Panc1 (cell line): ENCODE measurements around the gene CACNA1C. TPM values are rescaled to one million over a fixed set of nuclear protein-coding genes. Genes with fewer than 3 reads are reported as not detected.
A peak's percentile ranks its signal among the peaks of the same experiment; 100 is the strongest.

Experiments used
- ATAC-seq: fragments of 200-7000 bp; cut with Tn5 transposase; 2 replicates; pipeline ENCODE4 v1.9.1; 2020; ENCODE audit warnings: mild to moderate bottlenecking, moderate library complexity
- Bru-seq: library from RNA; stranded (reverse); fragments of 400-500 nt; gene quantifications from one replicate; lab custom pipeline; 2021; lab: Mats Ljungman, UMichigan
- BruChase-seq, 2 experiments: library from RNA; stranded (reverse); fragments of 400-500 nt; gene quantifications; one replicate each; lab custom pipeline; 2021; lab: Mats Ljungman, UMichigan
- BruUV-seq: library from RNA; stranded (reverse); fragments of 400-500 nt; replicated peaks from 2 replicates; lab custom pipeline; 2021; lab: Mats Ljungman, UMichigan
- CTCF ChIA-PET: fragments of 300-600 bp; sonication (Branson Sonifier 250); formaldehyde crosslinking; loops from one replicate; lab custom pipeline; 2022; ENCODE audit warnings: antibody characterized with exemption; lab: Charles Lee
- POLR2A ChIA-PET: fragments of 300-600 bp; sonication (Branson Sonifier 250); formaldehyde crosslinking; loops from one replicate; lab custom pipeline; 2022; ENCODE audit warnings: antibody characterized with exemption; lab: Charles Lee
- DNase-seq: peaks from one replicate; pipeline ENCODE4 v3.0.0-alpha.2; 2010; ENCODE audit warnings: low read depth, low spot score
- H3K27ac ChIP-seq: 2 replicates; pipeline ENCODE4 v1.5.1; 2011; ENCODE audit warnings: mild to moderate bottlenecking, low read length, inconsistent platforms
- H3K27me3 ChIP-seq: fragments of 200-500 bp; sonication (Bioruptor generic); 2 replicates; pipeline ENCODE4 v1.6.0; 2014; ENCODE audit warnings: low read length, inconsistent platforms; ENCODE audit not compliant: control insufficient read depth, insufficient read depth
- H3K36me3 ChIP-seq: fragments of 200-500 bp; sonication (Bioruptor generic); 2 replicates; pipeline ENCODE4 v1.5.1; 2014; ENCODE audit warnings: inconsistent platforms, mild to moderate bottlenecking, low read length, moderate library complexity; ENCODE audit not compliant: control insufficient read depth, insufficient read depth
- H3K4me1 ChIP-seq: 2 replicates; pipeline ENCODE4 v1.5.1; 2011; ENCODE audit warnings: inconsistent platforms, mild to moderate bottlenecking, low read length, moderate library complexity; ENCODE audit not compliant: control insufficient read depth, insufficient read depth
- H3K4me3 ChIP-seq, 2 experiments: 2 replicates each; pipeline ENCODE4 v1.5.1; 2011 to 2012; ENCODE audit warnings: low read depth in 2 of 2, low read length in 2 of 2, mild to moderate bottlenecking in 2 of 2, inconsistent platforms in 1 of 2, moderate library complexity in 1 of 2
- H3K9me3 ChIP-seq: fragments of 200-500 bp; sonication (Bioruptor generic); 2 replicates; pipeline ENCODE4 v1.5.1; 2014; ENCODE audit warnings: low read depth, mild to moderate bottlenecking, inconsistent platforms, low read length, moderate library complexity; ENCODE audit not compliant: control insufficient read depth, insufficient read depth
- POLR2AphosphoS5 ChIP-seq: IDR thresholded peaks from 2 replicates; pipeline ENCODE4 v1.6.1; 2012; ENCODE audit warnings: mild to moderate bottlenecking, low read depth, low read length, moderate library complexity
- REST ChIP-seq, 2 experiments: IDR thresholded peaks; 2 replicates each; pipeline ENCODE4 v1.6.1; 2011 to 2012; ENCODE audit warnings: low read depth in 2 of 2, control low read depth in 1 of 2, low read length in 1 of 2, mild to moderate bottlenecking in 1 of 2, moderate library complexity in 1 of 2; ENCODE audit not compliant: insufficient read depth in 1 of 2
- SIN3A ChIP-seq: IDR thresholded peaks from 2 replicates; pipeline ENCODE4 v1.6.1; 2012; ENCODE audit warnings: low read depth, mild to moderate bottlenecking, low read length, moderate library complexity, borderline replicate concordance; ENCODE audit not compliant: insufficient read depth
- TCF7L2 ChIP-seq: IDR thresholded peaks from 2 replicates; pipeline ENCODE4 v1.6.1; 2011; ENCODE audit warnings: mild to moderate bottlenecking, low read depth, low read length, inconsistent platforms
- in situ Hi-C: cut with HindIII; loops from 2 replicates; pipeline ENCODE4 v1.10.0; 2016; ENCODE audit warnings: low sequenced_read_pairs, low pct_unique_long_range_greater_than_20kb
- intact Hi-C: fragments of 100-400 bp; cut with micrococcal nuclease; formaldehyde crosslinking; loops from one replicate; pipeline ENCODE4 v1.10.0; 2022; ENCODE audit not compliant: unreplicated experiment
- long read RNA-seq: library from polyadenylated mRNA; unstranded; transcript quantifications from one replicate; pipeline ENCODE4 v2.0.0, GENCODE V29; 2021; ENCODE audit not compliant: unreplicated experiment
- polyA plus RNA-seq: library from polyadenylated mRNA; unstranded; fragments of >200 nt; gene quantifications from one replicate; pipeline ENCODE4 v1.2.1, GENCODE V29; 2012; ENCODE audit warnings: missing spikeins; ENCODE audit not compliant: insufficient read length
- total RNA-seq: library from RNA; stranded (reverse); gene quantifications from one replicate; pipeline ENCODE4 v1.2.1, GENCODE V29; 2021; ENCODE audit not compliant: unreplicated experiment
- TF ChIP-seq, protein P1 (sequence below): fragments of 450-650 bp; IDR thresholded peaks from 2 replicates; pipeline ENCODE4 v1.5.1; 2017; ENCODE audit warnings: mild to moderate bottlenecking

CACNA1C gene
- total RNA-seq (0.03 TPM), Bru-seq, nascent RNA (percentile 2 among the genes with signal in this experiment), BruChase-seq, experiment 1, labeled RNA remaining after a 2-hour chase (percentile 3 among the genes with signal in this experiment), BruChase-seq, experiment 2, labeled RNA remaining after a 6-hour chase (percentile 3 among the genes with signal in this experiment)
- polyA plus RNA-seq: not detected
- long read RNA-seq, partial matches to known transcripts: 0 of 1 reads
- long read RNA-seq, other reads (novel, unspliced or antisense): 1 of 1 reads

DNA sequence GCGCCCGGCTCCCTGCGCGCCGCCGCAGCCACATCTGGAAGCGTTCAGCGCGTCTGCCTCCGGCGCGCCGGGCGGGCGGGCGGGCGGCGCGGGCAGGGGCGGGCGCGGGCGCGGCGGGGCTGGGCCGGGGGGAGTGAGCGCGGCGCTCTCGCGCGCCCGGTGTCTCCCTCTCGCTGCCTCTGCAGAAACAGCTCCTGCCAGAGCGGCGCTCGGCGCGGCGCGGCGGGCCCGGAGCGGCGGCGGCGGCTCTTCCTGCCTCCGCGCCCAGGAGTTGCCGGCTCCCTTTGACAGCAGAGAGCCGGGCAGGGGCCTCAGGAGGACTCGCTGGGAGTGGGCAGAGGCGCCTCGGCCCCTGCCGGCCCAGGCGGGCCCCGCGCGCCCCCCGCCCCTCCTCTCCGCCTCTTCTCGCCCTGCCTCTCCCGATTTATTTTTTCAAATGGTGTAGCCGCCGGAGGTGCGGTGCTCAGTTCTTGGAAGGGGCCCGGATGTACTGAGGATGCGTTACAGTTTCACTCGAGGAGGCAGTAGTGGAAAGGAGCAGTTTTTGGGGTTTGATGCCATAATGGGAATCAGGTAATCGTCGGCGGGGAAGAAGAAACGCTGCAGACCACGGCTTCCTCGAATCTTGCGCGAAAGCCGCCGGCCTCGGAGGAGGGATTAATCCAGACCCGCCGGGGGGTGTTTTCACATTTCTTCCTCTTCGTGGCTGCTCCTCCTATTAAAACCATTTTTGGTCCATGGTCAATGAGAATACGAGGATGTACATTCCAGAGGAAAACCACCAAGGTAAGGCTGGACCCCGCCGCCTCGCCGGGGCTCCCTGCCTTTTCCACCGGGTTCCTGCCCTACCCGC lies at the start of gene CACNA1C:
Gene CACNA1C (plus strand): TSS at position 162 of the 853 bp plus-strand sequence. CDS start 576 bp downstream, at position 738.
- no peak for TF ChIP-seq POLR2AphosphoS5
- TF ChIP-seq, protein P1, sequence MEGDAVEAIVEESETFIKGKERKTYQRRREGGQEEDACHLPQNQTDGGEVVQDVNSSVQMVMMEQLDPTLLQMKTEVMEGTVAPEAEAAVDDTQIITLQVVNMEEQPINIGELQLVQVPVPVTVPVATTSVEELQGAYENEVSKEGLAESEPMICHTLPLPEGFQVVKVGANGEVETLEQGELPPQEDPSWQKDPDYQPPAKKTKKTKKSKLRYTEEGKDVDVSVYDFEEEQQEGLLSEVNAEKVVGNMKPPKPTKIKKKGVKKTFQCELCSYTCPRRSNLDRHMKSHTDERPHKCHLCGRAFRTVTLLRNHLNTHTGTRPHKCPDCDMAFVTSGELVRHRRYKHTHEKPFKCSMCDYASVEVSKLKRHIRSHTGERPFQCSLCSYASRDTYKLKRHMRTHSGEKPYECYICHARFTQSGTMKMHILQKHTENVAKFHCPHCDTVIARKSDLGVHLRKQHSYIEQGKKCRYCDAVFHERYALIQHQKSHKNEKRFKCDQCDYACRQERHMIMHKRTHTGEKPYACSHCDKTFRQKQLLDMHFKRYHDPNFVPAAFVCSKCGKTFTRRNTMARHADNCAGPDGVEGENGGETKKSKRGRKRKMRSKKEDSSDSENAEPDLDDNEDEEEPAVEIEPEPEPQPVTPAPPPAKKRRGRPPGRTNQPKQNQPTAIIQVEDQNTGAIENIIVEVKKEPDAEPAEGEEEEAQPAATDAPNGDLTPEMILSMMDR: peak; percentile 11; the same call in 1 of the 2 replicates
- H3K27me3 ChIP-seq: peaks cover 25% of the 10 kb centered on the region
- H3K4me1 ChIP-seq: no peaks in the 10 kb centered on the region
- ATAC-seq (peak; percentile 82), DNase-seq (no peak)
- no peaks in the 10 kb centered on the region for H3K9me3 ChIP-seq
- intact Hi-C loops (no loop called here), in situ Hi-C loops (no loop called here)
- ChIA-PET CTCF (no interaction called here), POLR2A (interaction anchor here (0.6 kb wide), 1 partner anchor 400 kb away, joined by 3 read pairs; no protein-coding TSS in a partner anchor)
- no peaks in the 10 kb centered on the region for H3K36me3 ChIP-seq
- no TSS peak for BruUV-seq
- H3K4me3 ChIP-seq: peak within 1 kb of the TSS; percentile 27 to 39; a peak in 3 of 4 replicates
- no peak within 1 kb of the TSS for H3K27ac ChIP-seq

DNA sequence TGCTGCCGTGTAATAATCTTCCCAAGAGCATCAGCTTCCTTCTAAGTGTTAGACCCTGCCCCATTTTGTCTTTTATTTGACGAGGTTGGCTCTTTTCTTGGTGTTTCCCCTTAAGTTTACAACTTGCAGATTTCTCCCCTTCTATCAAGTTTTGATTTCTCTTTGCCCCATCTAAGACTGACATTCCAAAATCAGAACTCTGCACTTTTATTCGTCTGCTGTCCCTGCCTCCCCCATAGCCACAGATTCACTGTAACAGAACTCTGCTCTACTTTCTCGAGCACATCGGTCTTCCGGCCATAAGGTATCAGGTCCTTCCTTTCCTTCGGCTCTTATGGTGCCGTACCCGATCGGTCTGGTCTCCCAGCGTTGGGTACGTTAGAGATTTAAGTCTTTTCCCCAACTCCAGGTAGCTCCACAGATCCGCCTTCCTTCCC lies 49.1 kb upstream of the CACNA1C start:
- Histone ChIP-seq H3K4me1 (no peaks in the 10 kb centered on the region), H3K36me3 (peaks cover 6% of the 10 kb centered on the region; the same call in 1 of the 2 replicates), H3K27ac (peak overlapping the region; percentile 93), H3K27me3 (no peaks in the 10 kb centered on the region), H3K9me3 (no peaks in the 10 kb centered on the region), H3K4me3 (peak overlapping the region; percentile 82 to 88)
- ChIA-PET CTCF (no interaction called here), POLR2A (no interaction called here)
- intact Hi-C loops (no loop called here), in situ Hi-C loops (no loop called here)
- TSS peak; percentile 81 for BruUV-seq
- ATAC-seq (no peak; the same call in 1 of the 2 replicates), DNase-seq (no peak)
- no peak for TF ChIP-seq TCF7L2
- TF ChIP-seq REST (IDR thresholded peaks at IDR 0.05; ENCODE audit: insufficient read depth in 1 of 2, low read depth in 2 of 2, low read length in 1 of 2): no peak
- no peak for TF ChIP-seq POLR2AphosphoS5
- TF ChIP-seq SIN3A: no peak
- TF ChIP-seq, protein P1: no peak
